Lung (tissue), 12 donors: ENCODE measurements around the gene CORO2A. TPM values are rescaled to one million over a fixed set of nuclear protein-coding genes. Genes with fewer than 3 reads are reported as not detected.

Experiments used
- ATAC-seq: fragments of 200-7000 bp; cut with Tn5 transposase; one replicate; pipeline ENCODE4 v1.9.1; 2020; ENCODE audit warnings: moderate number of reproducible peaks; ENCODE audit not compliant: insufficient read depth, low FRiP score
- DNase-seq, 3 donors: peaks; one replicate each; pipeline ENCODE4 v3.0.0-alpha.2; 2013 to 2017
- H3K27ac ChIP-seq, 2 donors: one replicate each; pipeline ENCODE4 v1.5.1; 2013; ENCODE audit warnings: mild to moderate bottlenecking in 2 of 2, moderate library complexity in 2 of 2, control low read depth in 1 of 2, inconsistent platforms in 1 of 2, low read depth in 1 of 2, low read length in 1 of 2
- H3K27me3 ChIP-seq, 3 donors: one replicate each; pipeline ENCODE4 v1.5.1; 2013; ENCODE audit warnings: low read length in 2 of 3; ENCODE audit not compliant: control insufficient read depth in 3 of 3, insufficient read depth in 3 of 3
- H3K36me3 ChIP-seq, 4 donors: one replicate each; pipeline ENCODE4 v1.5.1; 2013; ENCODE audit warnings: low read length in 4 of 4, mild to moderate bottlenecking in 1 of 4, moderate library complexity in 1 of 4; ENCODE audit not compliant: control insufficient read depth in 4 of 4, insufficient read depth in 4 of 4
- H3K4me1 ChIP-seq, 5 donors: one replicate each; pipeline ENCODE4 v1.5.1; 2013; ENCODE audit warnings: low read length in 5 of 5, mild to moderate bottlenecking in 2 of 5, moderate library complexity in 1 of 5; ENCODE audit not compliant: control insufficient read depth in 5 of 5, insufficient read depth in 5 of 5
- H3K4me3 ChIP-seq: one replicate; pipeline ENCODE4 v1.5.1; 2013; ENCODE audit warnings: mild to moderate bottlenecking, control low read depth, moderate library complexity
- H3K9ac ChIP-seq, 2 donors: one replicate each; pipeline ENCODE4 v1.5.1; 2013; ENCODE audit warnings: low read length in 2 of 2, control low read depth in 1 of 2; ENCODE audit not compliant: insufficient read depth in 1 of 2
- H3K9me3 ChIP-seq, 4 donors: one replicate each; pipeline ENCODE4 v1.5.1; 2013; ENCODE audit warnings: low read length in 3 of 4, mild to moderate bottlenecking in 1 of 4, moderate library complexity in 1 of 4; ENCODE audit not compliant: control insufficient read depth in 4 of 4, insufficient read depth in 3 of 4
- WGBS, 2 donors: extraction: QIAGEN DNeasy Blood & Tissue Kit; methylation state at CpG; one replicate each; pipeline ENCODE4 v1.1.7; 2013; 5-methylcytosine and 5-hydroxymethylcytosine counted together
- polyA plus RNA-seq, 2 donors: library from polyadenylated mRNA; stranded (reverse); fragments of 200-250 nt; gene quantifications; one replicate each; pipeline ENCODE4 v1.2.1, GENCODE V29; 2013
- total RNA-seq, 2 donors: library from RNA; depleted of rRNA in 1 of 2; stranded (reverse); fragments of >200 nt in 1 of 2; gene quantifications; one replicate each; pipeline ENCODE4 v1.2.1, GENCODE V29; 2014 to 2021
- TF ChIP-seq, protein P1 (sequence below): IDR thresholded peaks from 2 replicates; pipeline ENCODE4 v1.5.1; 2012; ENCODE audit warnings: mild to moderate bottlenecking; ENCODE audit errors: control extremely low read depth, extremely low read depth
- donor health status: control.
- donor health status: control.
- donor health status: Bipolar disorder and iron deficiency.
- donor health status: healthy.
- donor health status: DM: yes; HTN: yes; CAD: no.

Gene CORO2A
- total and polyA plus RNA-seq, 4 donors: 6.8 to 22.3 (median 14.7) TPM

DNA sequence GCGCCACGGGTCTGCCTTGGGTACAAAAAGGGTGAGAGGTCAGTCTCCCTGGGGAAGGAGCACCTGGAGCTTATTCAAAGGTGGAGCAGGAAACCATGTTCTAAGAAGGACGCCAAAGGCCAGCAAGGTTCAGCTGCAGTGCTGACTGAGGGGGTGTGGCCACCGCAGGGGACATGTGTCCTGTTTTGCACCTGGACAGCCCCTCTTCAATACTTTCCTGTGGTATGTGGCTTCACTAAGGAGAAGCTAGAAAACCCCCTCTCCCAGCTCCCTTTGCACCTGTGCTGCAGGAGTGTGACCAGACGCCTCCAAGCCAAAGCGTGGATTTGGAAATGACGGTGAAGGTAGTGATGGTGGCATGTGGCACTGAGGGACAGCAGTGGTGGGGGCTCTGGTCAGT, 97.0 kb downstream of the CORO2A start:
- Histone ChIP-seq H3K27ac (no peak overlapping the region), H3K9ac (no peak overlapping the region), H3K36me3 (peaks cover 0 to 21% (median 3%) of the 10 kb centered on the region in 4 donors), H3K4me1 (no peaks in the 10 kb centered on the region), H3K9me3 (no peaks in the 10 kb centered on the region), H3K27me3 (no peaks in the 10 kb centered on the region), H3K4me3 (no peak overlapping the region)
- WGBS, 2 donors: 91 to 95% methylated on average over 7 of the region's 7 CpGs
- TF ChIP-seq, protein P1, sequence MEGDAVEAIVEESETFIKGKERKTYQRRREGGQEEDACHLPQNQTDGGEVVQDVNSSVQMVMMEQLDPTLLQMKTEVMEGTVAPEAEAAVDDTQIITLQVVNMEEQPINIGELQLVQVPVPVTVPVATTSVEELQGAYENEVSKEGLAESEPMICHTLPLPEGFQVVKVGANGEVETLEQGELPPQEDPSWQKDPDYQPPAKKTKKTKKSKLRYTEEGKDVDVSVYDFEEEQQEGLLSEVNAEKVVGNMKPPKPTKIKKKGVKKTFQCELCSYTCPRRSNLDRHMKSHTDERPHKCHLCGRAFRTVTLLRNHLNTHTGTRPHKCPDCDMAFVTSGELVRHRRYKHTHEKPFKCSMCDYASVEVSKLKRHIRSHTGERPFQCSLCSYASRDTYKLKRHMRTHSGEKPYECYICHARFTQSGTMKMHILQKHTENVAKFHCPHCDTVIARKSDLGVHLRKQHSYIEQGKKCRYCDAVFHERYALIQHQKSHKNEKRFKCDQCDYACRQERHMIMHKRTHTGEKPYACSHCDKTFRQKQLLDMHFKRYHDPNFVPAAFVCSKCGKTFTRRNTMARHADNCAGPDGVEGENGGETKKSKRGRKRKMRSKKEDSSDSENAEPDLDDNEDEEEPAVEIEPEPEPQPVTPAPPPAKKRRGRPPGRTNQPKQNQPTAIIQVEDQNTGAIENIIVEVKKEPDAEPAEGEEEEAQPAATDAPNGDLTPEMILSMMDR: no peak
- DNase-seq (no peak), ATAC-seq (no peak)

DNA sequence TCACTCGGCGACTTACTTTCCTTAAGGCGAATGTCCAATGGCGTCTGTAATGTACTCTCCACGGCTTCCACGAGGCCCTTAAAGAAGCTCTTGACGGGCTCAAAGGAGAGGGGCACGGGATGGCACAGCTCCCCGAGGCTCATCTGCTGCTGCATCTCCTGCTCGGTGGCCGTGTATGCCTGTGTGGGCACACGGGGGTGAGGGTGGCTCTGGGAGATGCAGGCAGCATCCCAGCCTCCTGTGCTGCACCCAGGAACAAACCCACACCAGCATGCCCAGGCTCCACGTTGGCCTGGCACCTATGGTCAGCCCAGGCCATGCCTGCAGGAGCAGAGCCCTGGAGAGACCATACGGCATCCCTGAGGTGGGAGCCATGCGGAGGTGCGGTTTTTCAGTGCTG, 97.6 kb downstream of the CORO2A start:
- Histone ChIP-seq H3K36me3 (peaks cover 0 to 21% (median 3%) of the 10 kb centered on the region in 4 donors), H3K9me3 (no peaks in the 10 kb centered on the region)
- WGBS, 2 donors: 93 to 99% methylated on average over 16 of the region's 16 CpGs

DNA sequence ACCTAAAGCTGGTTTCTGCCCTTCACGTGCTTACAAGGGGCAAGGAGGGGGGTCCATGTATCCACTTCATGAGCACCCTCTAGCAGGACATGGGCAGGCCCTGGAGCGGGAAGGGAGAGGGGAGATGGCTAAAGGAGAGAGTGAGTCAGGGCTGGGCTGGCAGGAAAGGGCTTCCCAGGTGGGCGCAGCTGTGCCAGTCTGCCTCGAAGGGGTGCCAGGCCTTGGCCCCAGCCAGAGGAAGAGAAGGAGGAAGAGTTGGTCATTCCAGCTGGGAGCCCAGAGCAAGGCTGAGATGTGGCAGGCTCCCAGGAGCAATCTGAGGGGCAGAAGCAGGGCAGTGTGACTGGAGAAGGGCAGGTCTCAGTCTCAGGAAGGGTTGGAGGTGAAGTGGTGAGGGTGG, 98.1 kb downstream of the CORO2A start:
- Histone ChIP-seq H3K9ac (no peak overlapping the region), H3K27ac (no peak overlapping the region), H3K9me3 (no peaks in the 10 kb centered on the region), H3K4me1 (no peaks in the 10 kb centered on the region), H3K27me3 (no peaks in the 10 kb centered on the region), H3K36me3 (peaks cover 0 to 21% (median 2%) of the 10 kb centered on the region in 4 donors), H3K4me3 (no peak overlapping the region)
- no peak for ATAC-seq
- TF ChIP-seq, protein P1: no peak
- 68 to 88% methylated on average over 4 of the region's 4 CpGs for WGBS, 2 donors
- DNase-seq: no peak

More for the DNA sequence above, 97.6 kb downstream of the CORO2A start:
- DNase-seq (no peak), ATAC-seq (no peak)
- Histone ChIP-seq H3K4me3 (no peak overlapping the region), H3K4me1 (no peaks in the 10 kb centered on the region), H3K9ac (no peak overlapping the region), H3K27me3 (no peaks in the 10 kb centered on the region), H3K27ac (no peak overlapping the region)
- TF ChIP-seq, protein P1: no peak

DNA sequence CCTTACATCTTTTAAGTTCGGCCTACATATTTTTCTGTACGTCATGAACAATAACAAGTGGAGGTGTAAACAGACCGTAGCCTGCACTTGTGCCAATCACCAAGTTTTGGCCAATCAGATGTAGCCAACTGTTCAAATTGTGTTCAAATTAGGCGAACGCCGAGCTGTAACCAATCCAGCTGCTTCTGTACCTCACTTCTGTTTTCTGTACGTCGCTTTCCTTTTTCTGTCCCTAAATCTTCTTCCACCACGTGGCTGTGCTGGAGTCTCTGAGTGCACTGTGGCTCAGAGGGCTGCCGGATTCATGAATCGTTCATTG, 99.9 kb downstream of the CORO2A start:
- no peaks in the 10 kb centered on the region for H3K4me1 ChIP-seq
- H3K9me3 ChIP-seq: no peaks in the 10 kb centered on the region
- H3K27me3 ChIP-seq: no peaks in the 10 kb centered on the region
- H3K36me3 ChIP-seq: peaks cover 0 to 21% (median 0%) of the 10 kb centered on the region in 4 donors
- ATAC-seq (no peak), DNase-seq (no peak)
- TF ChIP-seq, protein P1: no peak
- H3K27ac ChIP-seq: no peak overlapping the region
- no peak overlapping the region for H3K9ac ChIP-seq
- no peak overlapping the region for H3K4me3 ChIP-seq
- WGBS, 2 donors: 76 to 82% methylated on average over 11 of the region's 11 CpGs
